Measurements from ENCODE around the gene SYCP2L. TPM values are rescaled to one million over a fixed set of nuclear protein-coding genes. Genes with fewer than 3 reads are reported as not detected.

The SYCP2L gene
- total RNA-seq, 2 experiments from 2014 or later: 0.32 TPM; not detected in 1

DNA sequence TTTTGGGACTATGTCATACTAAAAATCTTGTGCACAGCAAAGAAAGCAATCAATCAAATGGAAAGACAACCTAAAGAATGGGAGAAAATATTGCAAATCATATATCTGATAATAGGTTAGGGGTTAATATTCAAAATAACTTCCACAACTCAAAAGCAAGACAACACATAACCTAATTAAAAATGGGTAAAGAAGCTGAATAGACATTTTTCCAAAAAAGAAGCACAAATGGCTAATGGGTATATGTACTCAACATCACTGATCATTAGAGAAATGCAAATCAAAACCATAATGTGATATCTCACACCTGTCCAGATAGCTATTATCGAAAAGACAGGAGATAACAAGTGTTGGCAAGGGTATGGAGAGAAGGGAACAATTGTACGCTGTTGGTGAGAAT, 53.0 kb downstream of the SYCP2L start:
- POLR2A ChIA-PET: no interaction called here
- Mint-ChIP-seq H3K36me3 (ENCODE audit: low read depth) (no peaks in the 10 kb centered on the region), H3K27me3 (no peaks in the 10 kb centered on the region), H3K4me3 (no peak overlapping the region), H3K9me3 (no peaks in the 10 kb centered on the region), H3K4me1 (ENCODE audit: low read depth) (no peaks in the 10 kb centered on the region), H3K27ac (no peak overlapping the region)
- CTCF ChIA-PET: interaction anchor here (1.3 kb wide), 1 partner anchor 15 kb away, joined by 5 read pairs; no protein-coding TSS in a partner anchor
- no peak for ATAC-seq
- no peak for DNase-seq
- intact Hi-C loops (cut with micrococcal nuclease): no loop called here
- no peak for TF ChIP-seq CTCF (IDR thresholded peaks at IDR 0.05)

DNA sequence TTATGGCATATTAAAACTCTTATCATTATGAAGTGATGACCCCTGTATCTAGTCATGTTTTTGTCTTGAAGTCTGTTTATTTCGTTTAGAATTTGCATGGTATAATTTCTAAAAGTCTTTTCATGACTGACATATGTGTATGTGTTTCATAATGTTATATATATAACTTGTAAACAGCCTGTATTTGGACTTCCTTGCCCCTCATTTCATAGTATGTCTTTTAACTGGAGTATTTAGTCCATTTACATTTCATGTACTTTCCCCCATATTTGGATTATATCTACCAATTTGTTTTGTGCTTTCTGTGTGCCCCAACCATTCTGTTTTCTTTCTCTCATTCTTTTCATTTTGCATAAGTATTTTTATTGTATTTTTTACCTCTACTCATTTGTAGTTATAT, 59.0 kb downstream of the SYCP2L start:
- ATAC-seq (no peak), DNase-seq (no peak)
- Mint-ChIP-seq H3K4me1 (ENCODE audit: low read depth) (no peaks in the 10 kb centered on the region), H3K9me3 (no peaks in the 10 kb centered on the region), H3K4me3 (no peak overlapping the region), H3K27ac (no peak overlapping the region), H3K27me3 (peaks cover 5% of the 10 kb centered on the region), H3K36me3 (ENCODE audit: low read depth) (no peaks in the 10 kb centered on the region)
- ChIA-PET POLR2A (no interaction called here), CTCF (no interaction called here)
- no peak for TF ChIP-seq CTCF (IDR thresholded peaks at IDR 0.05)
- intact Hi-C loops (cut with micrococcal nuclease): no loop called here

DNA sequence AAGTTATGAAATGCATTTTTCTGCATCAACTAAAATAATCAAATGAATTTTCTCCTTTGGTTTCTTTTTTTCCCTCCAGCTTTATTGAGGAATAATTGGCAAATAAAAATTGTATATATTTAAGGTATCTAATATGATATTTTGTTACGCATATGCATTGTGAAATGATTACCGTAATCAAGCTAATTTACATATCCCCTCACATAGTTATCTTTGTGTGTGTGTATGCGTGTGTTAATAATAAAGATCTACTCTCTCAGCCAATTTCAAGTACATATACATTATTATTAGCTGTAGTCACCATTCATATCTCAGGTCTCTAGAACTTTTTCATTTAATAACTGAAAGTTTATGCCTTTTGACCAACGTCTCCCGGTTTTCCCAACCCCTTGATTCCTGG, 61.1 kb downstream of the SYCP2L start:
- CTCF ChIA-PET: interaction anchor here (1.3 kb wide), 1 partner anchor 470 kb away, joined by 3 read pairs; no protein-coding TSS in a partner anchor
- ATAC-seq: no peak
- Mint-ChIP-seq H3K27me3 (peaks cover 5% of the 10 kb centered on the region), H3K36me3 (ENCODE audit: low read depth) (no peaks in the 10 kb centered on the region), H3K9me3 (no peaks in the 10 kb centered on the region), H3K27ac (no peak overlapping the region), H3K4me3 (no peak overlapping the region), H3K4me1 (ENCODE audit: low read depth) (no peaks in the 10 kb centered on the region)
- TF ChIP-seq CTCF (IDR thresholded peaks at IDR 0.05): no peak
- DNase-seq: no peak
- POLR2A ChIA-PET: no interaction called here
- intact Hi-C loops (cut with micrococcal nuclease): no loop called here

GRCh38 chr6:10949579-10950490, 63.0 kb downstream of the SYCP2L start:
- no peak for TF ChIP-seq CTCF (IDR thresholded peaks at IDR 0.05)
- Mint-ChIP-seq H3K27ac (no peak overlapping the region), H3K27me3 (peaks cover 9% of the 10 kb centered on the region), H3K4me1 (ENCODE audit: low read depth) (no peaks in the 10 kb centered on the region), H3K9me3 (no peaks in the 10 kb centered on the region), H3K36me3 (ENCODE audit: low read depth) (no peaks in the 10 kb centered on the region), H3K4me3 (no peak overlapping the region)
- ATAC-seq (no peak), DNase-seq (no peak)
- POLR2A ChIA-PET: no interaction called here
- CTCF ChIA-PET: interaction anchor here (0.7 to 1.5 kb wide), 4 partner anchors 29 to 472 kb away, joined by 3 read pairs; no protein-coding TSS in a partner anchor
- intact Hi-C loops (cut with micrococcal nuclease): loop anchor here (5.0 kb wide), 2 partner anchors 117 to 547 kb away; no protein-coding TSS in a partner anchor

- POLR2A ChIA-PET: no interaction called here
- no peaks in the 10 kb centered on the region for H3K4me1 Mint-ChIP-seq (ENCODE audit: low read depth)
Measured at GRCh38 chr6:10951675-10952282, 64.9 kb downstream of the SYCP2L start.

More at GRCh38 chr6:10951675-10952282, 64.9 kb downstream of the SYCP2L start:
- ATAC-seq: no peak
- no peak for TF ChIP-seq CTCF (IDR thresholded peaks at IDR 0.05)
- peaks cover 7% of the 10 kb centered on the region for H3K27me3 Mint-ChIP-seq
- CTCF ChIA-PET: interaction anchor here (0.7 to 1.3 kb wide), 4 partner anchors 94 to 118 kb away, joined by 3 to 4 read pairs (median 4); no protein-coding TSS in a partner anchor
- no peak overlapping the region for H3K4me3 Mint-ChIP-seq
- H3K36me3 Mint-ChIP-seq (ENCODE audit: low read depth): no peaks in the 10 kb centered on the region
- no peak for DNase-seq
- H3K27ac Mint-ChIP-seq: no peak overlapping the region
- no peaks in the 10 kb centered on the region for H3K9me3 Mint-ChIP-seq
- intact Hi-C loops (cut with micrococcal nuclease): loop anchor here (5.0 kb wide), 2 partner anchors 116 to 546 kb away; no protein-coding TSS in a partner anchor

Data from activated CD8-positive, alpha-beta T cell treated with anti-CD3 and anti-CD28 coated beads for 36 hours (primary cell).